ENCODE results near the gene KAT14.

DNA sequence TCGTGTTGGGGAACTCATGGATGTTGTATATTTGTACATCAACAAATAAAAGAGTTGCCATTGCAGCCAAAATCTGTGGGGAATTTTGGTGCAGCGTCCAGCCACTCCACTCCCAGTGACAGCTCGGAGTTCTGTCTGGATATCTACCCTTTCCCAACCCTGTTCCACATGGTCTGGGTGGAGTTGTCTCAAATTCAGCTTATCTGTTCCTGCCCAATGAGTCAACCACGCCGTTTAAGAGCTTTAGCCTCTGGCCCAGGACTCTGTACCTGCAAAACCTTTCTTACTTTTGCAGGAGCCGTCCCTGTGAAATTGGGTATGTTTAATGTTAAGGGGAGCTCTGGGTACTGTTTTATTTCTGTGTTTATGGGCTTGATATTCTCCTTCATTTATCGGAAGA, 46.0 kb upstream of the KAT14 start:
- TF ChIP-seq EZH2phosphoT487 (IDR thresholded peaks at IDR 0.05; ENCODE audit: borderline replicate concordance, low read length) = no peak
- TF ChIP-seq, protein P1, sequence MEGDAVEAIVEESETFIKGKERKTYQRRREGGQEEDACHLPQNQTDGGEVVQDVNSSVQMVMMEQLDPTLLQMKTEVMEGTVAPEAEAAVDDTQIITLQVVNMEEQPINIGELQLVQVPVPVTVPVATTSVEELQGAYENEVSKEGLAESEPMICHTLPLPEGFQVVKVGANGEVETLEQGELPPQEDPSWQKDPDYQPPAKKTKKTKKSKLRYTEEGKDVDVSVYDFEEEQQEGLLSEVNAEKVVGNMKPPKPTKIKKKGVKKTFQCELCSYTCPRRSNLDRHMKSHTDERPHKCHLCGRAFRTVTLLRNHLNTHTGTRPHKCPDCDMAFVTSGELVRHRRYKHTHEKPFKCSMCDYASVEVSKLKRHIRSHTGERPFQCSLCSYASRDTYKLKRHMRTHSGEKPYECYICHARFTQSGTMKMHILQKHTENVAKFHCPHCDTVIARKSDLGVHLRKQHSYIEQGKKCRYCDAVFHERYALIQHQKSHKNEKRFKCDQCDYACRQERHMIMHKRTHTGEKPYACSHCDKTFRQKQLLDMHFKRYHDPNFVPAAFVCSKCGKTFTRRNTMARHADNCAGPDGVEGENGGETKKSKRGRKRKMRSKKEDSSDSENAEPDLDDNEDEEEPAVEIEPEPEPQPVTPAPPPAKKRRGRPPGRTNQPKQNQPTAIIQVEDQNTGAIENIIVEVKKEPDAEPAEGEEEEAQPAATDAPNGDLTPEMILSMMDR (conservative IDR thresholded peaks at IDR 0.05; ENCODE audit: low read depth, low read length) = no peak
- TF ChIP-seq EZH2 (IDR thresholded peaks at IDR 0.05; ENCODE audit: low read length, unreplicated experiment) = no peak
